ENCODE measurements around the gene CCR7. TPM values are rescaled to one million over a fixed set of nuclear protein-coding genes. Genes with fewer than 3 reads are reported as not detected.

Gene CCR7
- total RNA-seq, 1 experiment from 2014 or later: not detected

- in situ Hi-C loops (cut with HindIII; ENCODE audit: low pct_unique_long_range_greater_than_20kb, low sequenced_read_pairs): no loop called here
- no peak for DNase-seq (ENCODE audit: low read depth, low spot score)
These were observed 3.0 kb upstream of the CCR7 start for GRCh38 chr17:40568074-40568836.

DNA sequence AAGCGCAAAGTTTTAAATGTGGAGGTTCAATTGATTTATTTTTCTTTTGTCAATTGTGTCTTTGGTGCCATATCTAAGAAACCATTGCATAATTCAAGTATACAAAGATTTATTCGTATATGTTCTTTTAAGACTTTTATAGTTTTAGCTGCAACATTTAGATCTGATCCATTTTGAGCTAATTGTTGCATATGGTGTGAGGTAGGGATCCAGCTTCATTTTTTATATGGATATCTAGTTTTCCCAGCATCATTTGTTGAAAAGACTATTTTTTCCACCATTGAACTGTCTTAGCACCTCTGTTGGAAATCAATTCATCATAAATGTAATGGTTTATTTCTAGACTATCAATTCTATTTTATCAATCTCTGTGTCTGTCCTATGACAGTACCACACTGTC, 2.1 kb upstream of the CCR7 start:
- in situ Hi-C loops (cut with HindIII; ENCODE audit: low pct_unique_long_range_greater_than_20kb, low sequenced_read_pairs): no loop called here
- no peak for DNase-seq (ENCODE audit: low read depth, low spot score)

GRCh38 chr17:40565769-40566409, 617 bp upstream of the CCR7 start:
- in situ Hi-C loops (cut with HindIII; ENCODE audit: low pct_unique_long_range_greater_than_20kb, low sequenced_read_pairs): no loop called here
- DNase-seq (ENCODE audit: low read depth, low spot score): no peak

- in situ Hi-C loops (cut with HindIII; ENCODE audit: low pct_unique_long_range_greater_than_20kb, low sequenced_read_pairs): no loop called here
- no peak for DNase-seq (ENCODE audit: low read depth, low spot score)
These were observed 933 bp downstream of the CCR7 start for GRCh38 chr17:40564195-40564882.

- in situ Hi-C loops (cut with HindIII; ENCODE audit: low pct_unique_long_range_greater_than_20kb, low sequenced_read_pairs): no loop called here
- DNase-seq (ENCODE audit: low read depth, low spot score): no peak
These were observed 1.8 kb downstream of the CCR7 start for GRCh38 chr17:40563220-40564052.

DNA sequence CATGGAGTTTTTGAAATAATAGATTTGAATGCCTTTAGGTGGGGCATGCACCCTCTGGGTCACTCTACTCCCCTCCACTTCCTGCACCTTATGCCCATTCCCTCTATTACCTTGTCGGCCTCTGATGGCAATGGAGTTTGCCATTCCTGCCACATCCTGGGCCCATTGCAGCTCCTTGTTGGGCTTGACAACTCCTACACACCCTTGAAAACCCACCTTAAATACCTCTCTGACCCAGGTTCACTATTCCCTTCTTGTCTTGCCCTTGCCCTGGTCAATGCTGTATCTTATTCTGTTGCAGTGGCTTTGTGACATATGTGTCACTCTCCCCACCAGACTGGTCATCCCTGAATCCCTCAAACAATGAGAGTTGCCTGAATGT, 2.4 kb downstream of the CCR7 start:
- in situ Hi-C loops (cut with HindIII; ENCODE audit: low pct_unique_long_range_greater_than_20kb, low sequenced_read_pairs): no loop called here
- DNase-seq (ENCODE audit: low read depth, low spot score): no peak

- in situ Hi-C loops (cut with HindIII; ENCODE audit: low pct_unique_long_range_greater_than_20kb, low sequenced_read_pairs): no loop called here
- peak; percentile 34 for DNase-seq (ENCODE audit: low read depth, low spot score)
These were observed 3.2 kb downstream of the CCR7 start for GRCh38 chr17:40561871-40562611.

DNA sequence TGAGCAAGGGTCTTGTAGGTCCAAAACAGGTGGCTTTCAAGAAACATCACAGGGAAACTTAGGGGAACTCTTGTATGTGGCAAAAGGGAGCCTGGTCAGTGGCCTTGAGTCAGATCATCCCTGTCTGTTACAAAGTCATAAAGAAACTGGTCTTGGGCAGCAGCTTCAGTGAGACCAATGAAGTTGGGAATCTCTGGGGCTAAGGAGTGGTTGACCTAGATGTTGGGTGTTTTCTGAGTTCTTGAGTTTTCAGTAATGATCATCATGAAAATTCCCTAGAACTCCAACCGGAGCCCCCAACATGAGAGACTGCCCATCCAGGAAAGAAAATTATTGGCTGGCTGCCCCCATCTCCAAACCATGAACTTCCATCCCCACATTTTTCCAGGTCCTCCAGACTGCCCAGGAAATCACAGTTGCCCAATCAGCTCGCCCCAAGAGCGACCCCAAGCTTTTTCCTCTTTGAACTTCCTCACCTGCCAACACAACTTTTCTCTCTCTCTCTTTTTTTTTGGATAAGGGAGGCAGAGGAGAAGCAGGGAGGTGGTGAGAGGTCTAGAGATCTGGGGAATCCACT, 3.9 kb downstream of the CCR7 start:
- in situ Hi-C loops (cut with HindIII; ENCODE audit: low pct_unique_long_range_greater_than_20kb, low sequenced_read_pairs): no loop called here

DNA sequence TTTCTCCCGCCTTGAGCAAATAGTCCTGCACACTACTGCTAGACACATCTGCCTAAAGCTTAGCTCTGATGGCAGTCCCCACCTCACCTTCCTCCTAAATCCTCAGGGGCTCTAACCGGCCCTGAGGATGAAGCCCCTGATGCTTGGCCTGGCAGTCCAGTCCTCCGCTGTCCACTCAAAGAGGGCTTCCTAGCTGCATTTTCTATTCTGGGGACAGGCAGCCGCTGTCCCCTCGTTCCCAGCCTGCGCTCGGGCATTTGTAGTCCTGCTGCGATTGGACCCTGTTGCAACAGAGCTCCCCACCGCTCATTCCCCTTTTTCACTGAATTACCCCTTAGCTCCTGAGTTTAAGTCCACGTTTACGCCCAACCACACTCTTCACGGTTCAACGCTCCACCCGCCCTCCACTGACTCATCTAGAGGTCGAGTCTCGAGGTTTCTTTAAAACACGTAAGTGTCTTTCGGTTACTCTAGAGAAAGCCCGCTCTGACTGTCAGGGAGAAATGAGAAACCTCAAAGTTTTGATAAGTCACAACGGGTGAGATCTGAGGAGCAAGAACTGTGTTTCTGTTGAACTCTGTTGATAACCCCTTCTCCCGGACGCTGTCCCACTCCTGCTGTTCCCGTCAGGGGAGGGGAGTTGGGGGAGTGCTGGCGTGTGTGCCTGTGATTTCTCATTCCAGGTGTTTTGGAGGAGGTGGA, 4.5 kb downstream of the CCR7 start:
- DNase-seq (ENCODE audit: low read depth, low spot score): no peak
- in situ Hi-C loops (cut with HindIII; ENCODE audit: low pct_unique_long_range_greater_than_20kb, low sequenced_read_pairs): no loop called here

More for the DNA sequence above, 3.9 kb downstream of the CCR7 start:
- no peak for DNase-seq (ENCODE audit: low read depth, low spot score)

DNA sequence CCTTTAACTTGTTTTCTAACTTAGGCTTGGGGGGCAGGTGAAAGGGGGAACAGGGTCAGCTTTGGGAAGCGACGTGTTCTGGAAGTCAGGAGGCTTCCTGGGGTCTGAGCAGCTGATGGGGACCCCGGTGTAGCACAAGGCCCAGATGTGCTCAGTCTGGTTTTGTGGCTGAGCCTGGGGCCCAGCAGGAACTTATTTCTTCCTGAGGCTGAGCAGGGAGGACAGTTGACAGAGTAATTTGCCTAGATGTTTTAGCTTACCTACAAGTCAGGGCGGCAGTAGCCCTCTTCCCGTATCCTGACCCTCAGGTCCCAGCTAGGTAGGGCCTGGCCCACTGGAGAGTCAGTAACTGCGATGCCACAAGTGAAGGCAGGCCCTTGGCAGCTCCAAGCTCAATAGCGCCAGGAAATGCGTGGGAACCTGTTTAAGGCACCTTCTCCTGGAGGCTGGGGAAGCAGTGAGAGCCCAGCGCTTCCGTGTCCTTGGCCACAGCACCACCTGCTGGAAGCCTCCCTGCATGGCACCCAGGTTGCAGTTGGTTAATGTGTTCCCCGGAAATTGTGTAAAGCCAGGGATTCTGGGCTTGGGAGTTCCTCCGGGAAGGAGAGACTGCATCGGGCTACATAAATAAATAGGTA, 5.2 kb downstream of the CCR7 start:
- in situ Hi-C loops (cut with HindIII; ENCODE audit: low pct_unique_long_range_greater_than_20kb, low sequenced_read_pairs): no loop called here

GRCh38 chr17:40559564-40559916, 5.7 kb downstream of the CCR7 start:
- DNase-seq (ENCODE audit: low read depth, low spot score): no peak

More for the DNA sequence above, 5.2 kb downstream of the CCR7 start:
- DNase-seq (ENCODE audit: low read depth, low spot score): peak; percentile 92

DNA sequence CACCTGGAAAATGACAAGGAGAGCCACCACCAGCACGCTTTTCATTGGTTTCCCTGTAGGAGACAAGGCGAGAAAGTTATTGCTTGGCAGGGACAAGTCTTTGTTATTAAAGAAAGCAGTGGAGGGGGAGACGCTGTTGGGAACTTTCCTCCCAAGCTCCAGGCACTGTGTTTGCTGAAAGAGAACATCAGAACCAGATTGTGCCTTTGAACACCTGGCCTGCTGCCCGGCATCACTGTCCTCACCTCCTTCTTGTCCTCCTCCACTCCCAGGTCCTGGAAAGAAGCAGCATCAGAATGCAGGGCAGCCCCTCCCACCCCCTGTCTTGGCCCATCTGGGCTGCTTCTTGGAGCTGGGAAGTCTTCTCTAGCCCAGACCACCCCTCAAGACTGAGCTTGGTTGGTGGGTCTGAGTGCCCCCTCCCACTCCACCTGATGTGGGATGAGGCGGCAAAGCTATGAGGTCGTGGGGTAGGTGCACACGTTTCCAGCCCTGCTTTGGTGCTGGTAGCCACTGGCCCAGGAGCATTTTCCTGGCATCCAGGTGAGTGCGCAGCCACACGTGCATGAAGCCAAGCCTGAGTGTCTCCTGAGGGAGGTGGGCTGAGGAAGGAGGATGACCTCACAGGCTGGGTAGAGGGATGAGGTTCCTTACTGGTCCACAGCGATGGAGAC, 6.2 kb downstream of the CCR7 start:
- in situ Hi-C loops (cut with HindIII; ENCODE audit: low pct_unique_long_range_greater_than_20kb, low sequenced_read_pairs): no loop called here
- DNase-seq (ENCODE audit: low read depth, low spot score): no peak

More at GRCh38 chr17:40559564-40559916, 5.7 kb downstream of the CCR7 start:
- in situ Hi-C loops (cut with HindIII; ENCODE audit: low pct_unique_long_range_greater_than_20kb, low sequenced_read_pairs): no loop called here

- in situ Hi-C loops (cut with HindIII; ENCODE audit: low pct_unique_long_range_greater_than_20kb, low sequenced_read_pairs): no loop called here
- DNase-seq (ENCODE audit: low read depth, low spot score): no peak
These were observed 6.9 kb downstream of the CCR7 start for GRCh38 chr17:40558300-40558889.

GRCh38 chr17:40557531-40558299, 7.6 kb downstream of the CCR7 start:
- DNase-seq (ENCODE audit: low read depth, low spot score): no peak
- in situ Hi-C loops (cut with HindIII; ENCODE audit: low pct_unique_long_range_greater_than_20kb, low sequenced_read_pairs): no loop called here

All from SK-MEL-5 (cell line).